Lower lobe of right lung (tissue), 2 donors: ENCODE results near the gene TET1. TPM values are rescaled to one million over a fixed set of nuclear protein-coding genes. Genes with fewer than 3 reads are reported as not detected.
A peak's percentile ranks its signal among the peaks of the same experiment; 100 is the strongest.

Source experiments
- ATAC-seq, 2 donors: fragments of 200-7000 bp; cut with Tn5 transposase; one replicate each; pipeline ENCODE4 v1.9.1; 2020 to 2022; ENCODE audit warnings: mild to moderate bottlenecking in 2 of 2, moderate library complexity in 2 of 2
- DNase-seq: peaks from one replicate; pipeline ENCODE4 v3.0.0-alpha.2; 2020
- H3K27ac ChIP-seq: fragments of 200-600 bp; one replicate; pipeline ENCODE4 v1.8.0; 2022
- H3K27me3 ChIP-seq: fragments of 200-600 bp; one replicate; pipeline ENCODE4 v1.8.0; 2022; ENCODE audit warnings: low read depth
- H3K36me3 ChIP-seq: fragments of 200-600 bp; one replicate; pipeline ENCODE4 v1.8.0; 2022; ENCODE audit warnings: mild to moderate bottlenecking
- H3K4me1 ChIP-seq: fragments of 200-600 bp; one replicate; pipeline ENCODE4 v1.8.0; 2022
- H3K4me3 ChIP-seq: fragments of 200-600 bp; one replicate; pipeline ENCODE4 v1.8.0; 2022; ENCODE audit warnings: mild to moderate bottlenecking
- H3K9me3 ChIP-seq: fragments of 200-600 bp; one replicate; pipeline ENCODE4 v1.8.0; 2022
- CTCF ChIP-seq: fragments of 200-600 bp; IDR thresholded peaks from one replicate; pipeline ENCODE4 v1.8.0; 2022; ENCODE audit warnings: antibody characterized with exemption, mild to moderate bottlenecking
- intact Hi-C: fragments of 100-400 bp; cut with DNase I; formaldehyde crosslinking; loops from one replicate; pipeline ENCODE4 v1.11.0; 2022
- total RNA-seq: library from RNA; stranded (reverse); fragmentation: NEBNext Ultra II Directional; extraction: Animal tissue kit (Norgen Biotek cat#: 25700); gene quantifications from one replicate; pipeline ENCODE4 v1.2.1, GENCODE V29; 2021
- donor health status: DM: no; HTN: yes; CAD: no; lungs with severe emphysema.

The TET1 gene
- total RNA-seq, 1 donor from 2014 or later: 1.8 TPM

GRCh38 chr10:68553599-68553998 is 6.5 kb upstream of the TET1 start:
- DNase-seq (no peak), ATAC-seq (no peak)
- no peaks in the 10 kb centered on the region for H3K27me3 ChIP-seq
- H3K4me1 ChIP-seq: no peaks in the 10 kb centered on the region
- H3K4me3 ChIP-seq: no peak overlapping the region
- no peaks in the 10 kb centered on the region for H3K36me3 ChIP-seq
- intact Hi-C loops: no loop called here
- H3K9me3 ChIP-seq: no peaks in the 10 kb centered on the region
- H3K27ac ChIP-seq: no peak overlapping the region
- TF ChIP-seq CTCF: no peak

- no peak for DNase-seq
- no peaks in the 10 kb centered on the region for H3K36me3 ChIP-seq
- no peak overlapping the region for H3K4me3 ChIP-seq
- TF ChIP-seq CTCF: no peak
- peaks cover 15% of the 10 kb centered on the region for H3K4me1 ChIP-seq
- no peaks in the 10 kb centered on the region for H3K9me3 ChIP-seq
- peaks cover 21% of the 10 kb centered on the region for H3K27me3 ChIP-seq
- H3K27ac ChIP-seq: no peak overlapping the region
- ATAC-seq: no peak
- intact Hi-C loops: no loop called here
Measured at GRCh38 chr10:68558478-68558877, 1.7 kb upstream of the TET1 start.

GRCh38 chr10:68559251-68559650 is 886 bp upstream of the TET1 start:
- Histone ChIP-seq H3K27me3 (peaks cover 21% of the 10 kb centered on the region), H3K27ac (no peak overlapping the region), H3K36me3 (no peaks in the 10 kb centered on the region), H3K4me3 (no peak overlapping the region), H3K4me1 (peaks cover 15% of the 10 kb centered on the region), H3K9me3 (no peaks in the 10 kb centered on the region)
- intact Hi-C loops: no loop called here
- no peak for TF ChIP-seq CTCF
- ATAC-seq: no peak
- no peak for DNase-seq

- H3K27me3 ChIP-seq: peaks cover 21% of the 10 kb centered on the region
- H3K36me3 ChIP-seq: no peaks in the 10 kb centered on the region
- TF ChIP-seq CTCF: no peak
- ATAC-seq (no peak), DNase-seq (no peak)
- intact Hi-C loops: no loop called here
- H3K27ac ChIP-seq: no peak overlapping the region
- H3K9me3 ChIP-seq: no peaks in the 10 kb centered on the region
- peaks cover 15% of the 10 kb centered on the region for H3K4me1 ChIP-seq
- peak overlapping the region; percentile 69 for H3K4me3 ChIP-seq
Measured at GRCh38 chr10:68559841-68560185, 324 bp upstream of the TET1 start.

- no peak for TF ChIP-seq CTCF
- Histone ChIP-seq H3K4me1 (peaks cover 15% of the 10 kb centered on the region), H3K36me3 (no peaks in the 10 kb centered on the region), H3K9me3 (no peaks in the 10 kb centered on the region), H3K27ac (no peak overlapping the region), H3K4me3 (peak overlapping the region; percentile 69), H3K27me3 (peaks cover 21% of the 10 kb centered on the region)
- intact Hi-C loops: no loop called here
- ATAC-seq: peak; percentile 44 to 59
- no peak for DNase-seq
Measured at GRCh38 chr10:68560943-68561864, 1.1 kb downstream of the TET1 start.
